Stimulated activated CD8-positive, alpha-beta memory T cell treated with anti-CD3 and anti-CD28 coated beads, Interleukin-12 subunit alpha, Interleukin-12 subunit beta, amount 100 ng/mL, for 24 hours (primary cell): Measurements from ENCODE around the gene PIP4K2A.
A peak's percentile ranks its signal among the peaks of the same experiment; 100 is the strongest.
"Not testable (repeated sequence)": the region's sequence is repeated elsewhere in the genome, so short reads cannot be mapped to it uniquely, and the experiment has no call there.

Source experiments
- DNase-seq: peaks from one replicate; pipeline ENCODE4 v3.0.0-alpha.2; 2020; ENCODE audit errors: extremely low read depth

Gene PIP4K2A

DNA sequence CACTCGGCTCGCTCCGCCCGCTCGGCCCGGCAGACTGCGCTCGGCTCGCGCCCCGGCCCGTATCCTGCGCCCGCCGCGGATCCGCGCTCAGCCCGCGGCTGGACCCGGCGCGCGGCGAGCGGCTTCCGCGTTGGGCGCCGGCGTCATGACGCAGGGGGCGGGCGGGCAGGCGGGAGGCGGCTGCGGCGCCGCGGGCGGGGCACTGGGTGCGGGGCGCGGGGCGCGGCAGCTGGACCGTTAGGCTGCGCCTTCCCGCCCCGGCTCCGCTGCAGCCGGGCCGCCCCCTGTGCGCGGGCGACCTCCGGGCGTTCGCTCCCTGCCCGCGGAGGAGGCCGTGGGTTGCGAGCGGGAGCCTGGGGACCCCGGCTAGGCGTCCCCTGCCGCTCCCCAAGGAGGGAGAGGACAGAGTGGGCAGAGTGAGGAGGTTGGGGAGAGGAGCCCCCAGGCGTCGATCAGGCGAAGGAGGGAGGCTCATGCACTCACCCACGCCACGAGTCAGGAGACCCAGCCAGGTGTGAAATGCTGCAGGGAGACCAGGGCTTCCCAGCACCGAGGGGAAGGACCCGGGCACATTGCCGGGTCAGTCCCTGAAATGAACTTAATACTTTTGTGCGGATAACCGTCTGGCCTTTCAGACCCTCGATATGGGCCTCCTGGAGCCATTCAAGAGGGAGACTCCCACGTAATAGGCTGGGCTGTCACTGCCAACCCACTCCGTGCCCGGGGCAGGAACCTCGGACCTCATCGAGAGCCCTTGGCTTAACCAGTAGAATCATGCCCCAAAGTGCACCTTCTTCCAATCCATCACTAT is at the start of gene PIP4K2A:
Gene PIP4K2A (minus strand): TSS at position 100 of the 811 bp plus-strand sequence. CDS start 252 bp downstream, outside the sequence.
- DNase-seq: peak; percentile 52

DNA sequence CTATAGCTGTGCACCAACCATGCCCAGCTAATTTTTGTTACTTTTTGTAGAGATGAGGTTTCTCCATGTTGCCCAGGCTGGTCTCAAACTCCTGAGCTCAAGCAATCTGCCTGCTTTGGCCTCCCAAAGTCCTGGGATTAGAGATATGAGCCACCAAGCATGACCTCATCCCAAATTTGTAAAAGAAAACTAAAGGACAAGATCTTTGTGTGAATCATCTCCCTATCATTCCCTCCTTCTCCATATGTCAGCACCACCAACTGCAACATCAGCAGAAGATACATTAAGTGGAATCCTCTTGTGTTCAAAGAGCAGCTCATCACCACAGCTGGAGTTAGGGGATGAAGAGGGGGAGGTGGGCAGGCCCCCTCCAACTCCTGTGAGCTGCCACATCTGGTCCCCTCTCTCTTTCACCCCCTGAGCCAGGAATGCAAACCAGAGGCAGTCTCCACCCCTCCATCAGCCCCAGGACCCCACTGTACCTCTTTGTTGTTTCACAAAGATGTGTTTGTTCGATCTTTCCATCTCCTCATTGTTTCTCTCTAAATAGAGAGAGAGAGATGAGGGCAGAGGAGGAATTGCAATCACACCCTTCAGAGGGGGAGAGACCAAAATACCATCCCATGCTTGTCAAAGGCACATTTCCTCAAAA is 47.3 kb upstream of the PIP4K2A start:
- no peak for DNase-seq

DNA sequence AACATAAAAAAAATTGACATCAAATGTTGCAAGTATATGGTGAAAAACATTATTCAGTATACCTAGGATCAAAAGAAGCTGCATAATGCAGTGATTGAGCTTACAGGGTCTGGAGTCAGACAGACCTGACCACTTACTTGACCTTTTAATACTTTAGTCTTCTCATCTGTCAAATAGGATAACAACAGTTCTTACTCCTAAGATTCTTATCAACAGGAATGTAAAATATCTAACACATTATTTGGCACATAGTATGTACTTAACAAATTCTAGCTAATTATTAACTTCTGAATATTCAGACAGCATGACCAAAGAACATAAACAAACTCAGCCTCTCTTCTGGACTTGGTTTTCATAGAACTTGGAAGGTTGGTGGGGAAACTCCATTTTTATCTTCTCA is 45.6 kb upstream of the PIP4K2A start:
- no peak for DNase-seq

- no peak for DNase-seq
These were observed 44.5 kb upstream of the PIP4K2A start for GRCh38 chr10:22758867-22759266.

- DNase-seq: no peak
These were observed 39.9 kb upstream of the PIP4K2A start for GRCh38 chr10:22754296-22754695.

DNA sequence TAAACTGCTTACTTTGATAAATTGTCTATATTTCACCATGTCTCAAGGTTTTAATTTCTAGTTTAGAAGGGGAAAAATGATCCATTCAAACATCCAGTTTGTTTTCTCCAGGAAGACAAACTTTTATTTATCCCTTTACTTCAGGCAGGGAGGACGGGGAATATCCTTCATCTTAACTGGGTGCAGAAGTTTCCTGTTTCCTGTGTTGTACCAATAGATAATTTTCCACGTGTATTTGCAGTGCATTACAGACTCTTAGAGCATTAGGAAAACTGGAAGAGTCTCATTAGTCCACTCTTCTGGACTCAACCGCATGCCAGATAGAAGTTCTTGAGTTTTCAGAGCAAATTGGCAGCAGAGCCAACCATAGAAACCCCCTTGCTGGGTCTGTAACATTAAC is 39.4 kb upstream of the PIP4K2A start:
- DNase-seq: no peak

- no peak for DNase-seq
These were observed 38.0 kb upstream of the PIP4K2A start for GRCh38 chr10:22752272-22752889.

DNA sequence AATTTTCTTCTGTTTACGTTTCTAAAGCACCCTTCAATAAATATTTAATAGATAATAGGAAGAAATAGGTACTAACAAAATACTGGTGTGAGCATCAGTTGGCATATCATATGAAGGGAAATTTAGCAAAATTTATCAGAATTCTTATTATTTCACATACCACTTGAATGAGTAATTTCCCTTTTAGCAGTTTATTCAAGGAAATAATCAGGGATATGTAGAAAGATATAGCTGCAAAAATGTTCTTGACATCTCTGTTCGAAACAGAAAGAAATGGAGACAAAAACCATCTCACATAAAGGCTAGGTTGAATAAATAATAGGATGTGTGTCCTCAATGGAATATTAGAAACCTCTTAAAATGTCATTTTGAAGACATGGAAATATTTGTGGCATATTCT is 35.8 kb upstream of the PIP4K2A start:
- DNase-seq: no peak

DNA sequence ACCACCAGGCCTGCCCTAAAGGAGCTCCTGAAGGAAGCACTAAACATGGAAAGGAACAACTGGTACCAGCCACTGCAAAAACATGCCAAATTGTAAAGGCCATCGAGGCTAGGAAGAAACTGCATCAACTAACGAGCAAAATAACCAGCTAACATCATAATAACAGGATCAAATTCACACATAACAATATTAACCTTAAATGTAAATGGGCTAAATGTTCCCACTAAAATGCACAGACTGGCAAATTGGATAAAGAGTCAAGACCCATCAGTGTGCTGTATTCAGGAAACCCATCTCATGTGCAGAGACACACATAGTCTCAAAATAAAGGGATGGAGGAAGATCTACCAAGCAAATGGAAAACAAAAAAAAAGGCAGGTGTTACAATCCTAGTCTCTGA is 30.5 kb upstream of the PIP4K2A start:
- not testable (repeated sequence) for DNase-seq

DNA sequence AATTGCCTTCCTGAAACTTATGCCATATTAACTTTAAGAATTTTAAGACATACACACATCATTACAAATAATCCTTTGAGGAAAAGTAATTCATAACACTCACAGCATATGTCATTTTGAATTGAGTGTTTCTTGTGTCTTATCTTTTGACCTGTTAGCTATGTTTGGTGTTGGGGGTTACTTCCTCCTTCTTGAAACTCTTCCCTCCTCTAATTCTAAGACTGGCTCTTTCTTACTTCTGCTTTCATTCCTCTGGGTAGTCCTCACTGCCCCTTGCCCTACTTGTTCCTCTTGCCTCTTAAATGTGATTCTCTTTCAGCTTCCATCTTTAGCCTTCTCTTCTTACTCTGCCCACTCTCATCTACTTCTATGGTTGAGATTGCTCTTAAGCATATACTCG is 28.3 kb upstream of the PIP4K2A start:
- no peak for DNase-seq

DNA sequence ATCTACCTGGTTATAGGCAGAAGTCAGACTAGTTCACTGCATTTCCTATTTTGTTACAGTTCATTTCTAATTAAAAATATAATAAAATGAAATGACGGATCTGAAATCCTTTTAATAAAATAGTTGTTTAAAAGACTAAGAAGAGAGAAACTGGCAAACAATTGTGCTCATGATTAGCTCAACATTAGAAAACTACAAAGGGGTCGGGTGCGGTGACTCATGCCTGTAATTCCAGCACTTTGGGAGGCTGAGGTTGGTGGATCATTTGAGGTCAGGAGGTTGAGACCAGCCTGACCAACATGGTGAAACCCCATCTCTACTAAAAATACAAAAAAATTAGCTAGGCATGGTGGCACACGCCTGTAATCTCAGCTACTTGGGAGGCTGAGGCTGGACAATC is 27.3 kb upstream of the PIP4K2A start:
- not testable (repeated sequence) for DNase-seq

DNA sequence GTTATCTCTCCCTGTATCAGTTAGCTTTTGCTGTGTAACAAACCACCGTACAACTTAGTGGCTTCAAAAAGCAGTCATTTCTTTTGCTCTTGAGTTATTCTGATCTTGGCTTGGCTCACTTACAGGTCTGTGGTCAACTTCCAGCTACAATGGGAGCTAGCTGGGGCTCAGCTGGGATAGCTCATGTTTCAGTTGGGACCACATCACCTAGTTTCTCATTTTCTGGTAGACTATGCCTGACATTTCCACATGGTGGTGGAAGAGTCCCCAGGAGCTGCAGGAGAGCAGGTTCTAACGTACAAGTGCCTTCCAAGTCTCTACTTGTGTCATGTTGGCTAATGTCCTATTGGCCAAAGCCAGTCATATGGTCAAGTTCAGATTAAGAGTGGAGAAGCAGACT is 25.8 kb upstream of the PIP4K2A start:
- DNase-seq: no peak

GRCh38 chr10:22737587-22737986 is 23.2 kb upstream of the PIP4K2A start:
- no peak for DNase-seq

DNA sequence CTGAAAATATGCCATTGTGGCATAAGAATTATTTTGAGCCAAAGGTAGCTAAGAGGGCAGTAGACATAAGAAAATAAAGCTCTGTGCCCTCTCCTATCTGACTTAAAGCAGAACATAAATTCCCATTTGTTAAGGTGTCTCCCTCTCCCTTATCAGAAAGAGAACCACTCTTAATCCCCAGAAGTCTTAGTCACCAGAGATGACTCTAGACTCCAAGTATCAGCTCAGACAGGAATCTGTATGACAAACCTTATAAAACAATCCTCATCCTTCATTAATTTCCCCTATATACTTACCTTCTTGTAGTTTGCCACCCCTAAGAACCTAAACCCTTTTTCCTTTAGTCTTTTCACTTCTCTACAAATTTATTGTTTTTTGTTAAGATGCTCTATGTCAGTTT is 21.8 kb upstream of the PIP4K2A start:
- DNase-seq: no peak

- DNase-seq: no peak
These were observed 19.6 kb upstream of the PIP4K2A start for GRCh38 chr10:22733992-22734391.

GRCh38 chr10:22727663-22728062 is 13.3 kb upstream of the PIP4K2A start:
- no peak for DNase-seq

DNA sequence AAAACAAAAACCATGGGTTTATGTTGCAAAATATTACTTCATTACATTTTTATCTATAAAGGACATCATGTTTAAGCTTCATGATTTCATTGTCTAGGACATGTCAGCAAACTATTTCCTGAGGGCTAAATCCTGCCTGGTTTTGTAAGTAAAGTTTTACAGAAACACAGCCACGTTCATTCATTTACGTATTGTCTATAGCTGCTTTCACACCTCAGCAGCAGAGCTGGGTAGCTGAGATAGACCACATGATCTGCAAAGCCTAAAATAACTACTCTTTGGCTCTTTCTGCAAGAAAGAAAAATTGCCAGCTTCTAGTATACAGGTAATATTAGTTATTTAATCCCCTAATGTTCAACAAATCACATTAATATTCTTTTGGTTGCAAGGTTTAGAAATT is 12.7 kb upstream of the PIP4K2A start:
- no peak for DNase-seq

GRCh38 chr10:22724773-22725172 is 10.4 kb upstream of the PIP4K2A start:
- no peak for DNase-seq

DNA sequence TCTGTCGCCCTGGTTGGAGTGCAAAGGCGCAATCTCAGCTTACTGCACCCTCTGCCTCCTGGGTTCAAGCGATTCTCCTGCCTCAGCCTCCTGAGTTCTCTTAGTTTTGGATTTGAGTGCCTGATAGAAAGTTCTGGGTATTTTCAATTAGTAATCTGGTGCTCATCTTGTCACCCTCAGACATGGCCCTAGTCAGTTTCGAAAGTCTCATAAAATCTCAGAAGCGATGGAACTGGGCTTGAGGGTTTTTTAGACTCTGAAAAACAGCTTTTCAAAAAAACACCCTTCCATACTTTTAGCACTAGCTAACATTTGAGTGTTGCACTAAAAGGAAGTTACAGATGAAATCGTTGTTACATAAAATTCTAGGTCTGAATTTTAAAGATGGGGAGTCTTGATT is 9.4 kb upstream of the PIP4K2A start:
- no peak for DNase-seq

DNA sequence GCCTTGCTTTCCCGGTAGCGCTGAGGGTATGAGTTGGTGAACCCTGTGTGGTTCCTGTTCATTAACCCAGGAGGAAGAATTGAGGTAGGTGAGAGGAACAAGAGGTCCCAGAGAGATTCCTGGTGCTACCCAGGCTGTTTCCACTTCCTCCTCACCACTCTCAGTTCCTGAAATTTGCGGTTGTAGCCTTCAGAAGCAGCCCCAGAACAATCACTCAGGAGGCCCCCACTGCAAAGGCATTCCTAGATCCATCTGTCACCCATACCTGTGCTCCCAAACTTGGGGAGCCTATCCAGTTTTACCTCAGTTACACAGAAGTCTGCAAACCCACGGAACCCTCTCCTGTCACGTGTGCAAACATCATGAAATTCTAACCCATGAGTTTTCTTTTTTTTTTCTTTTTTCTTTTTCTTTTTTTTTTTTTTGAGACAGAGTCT is 9.0 kb upstream of the PIP4K2A start:
- DNase-seq: no peak

- no peak for DNase-seq
These were observed 8.3 kb upstream of the PIP4K2A start for GRCh38 chr10:22722626-22723169.

- no peak for DNase-seq
These were observed 6.3 kb upstream of the PIP4K2A start for GRCh38 chr10:22720667-22721066.
